HG02678 (cell line): Measurements from ENCODE around the gene WDR93.

ENCODE experiments used
- ATAC-seq: cut with Tn5 transposase; IDR thresholded peaks from one replicate; pipeline ENCODE4 v1.9.1; 2021; ENCODE audit warnings: mild to moderate bottlenecking, moderate library complexity; ENCODE audit not compliant: unreplicated experiment

Gene WDR93

DNA sequence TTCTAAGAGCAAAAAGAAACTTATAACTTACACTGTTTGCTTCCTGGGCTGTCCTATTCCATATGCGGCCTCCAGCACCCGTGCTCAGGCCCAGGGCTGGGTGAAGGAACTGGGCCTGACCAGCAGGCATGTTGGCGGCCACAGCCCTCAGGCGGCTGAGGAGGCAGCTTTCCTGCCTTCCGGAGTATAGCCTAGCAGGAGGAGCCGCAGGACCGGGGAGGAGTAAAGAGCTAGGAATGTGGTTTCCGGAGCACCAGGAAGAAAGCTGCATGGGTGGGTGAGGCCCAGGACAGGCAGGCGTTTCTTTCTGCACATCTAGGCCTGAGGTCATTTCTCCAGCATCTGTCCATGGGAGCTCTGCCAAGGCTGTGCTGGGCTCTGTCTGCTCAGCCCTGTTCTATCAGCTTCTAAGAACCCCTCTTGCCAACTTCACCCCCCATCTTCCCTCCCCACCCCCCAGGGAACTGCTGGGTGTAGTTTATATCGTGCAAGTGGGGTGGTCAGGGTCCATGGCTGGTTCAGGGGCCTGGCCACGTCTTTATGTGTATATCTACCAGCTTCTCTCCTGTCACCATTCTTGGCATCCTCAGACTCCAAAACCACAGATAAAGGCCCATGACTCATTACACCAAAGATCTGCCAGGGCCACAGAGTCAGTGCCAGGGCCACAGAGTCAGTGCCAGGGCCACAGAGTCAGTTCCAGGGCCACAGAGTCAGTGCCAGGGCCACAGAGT, 27.6 kb upstream of the WDR93 start:
- ATAC-seq = no peak

DNA sequence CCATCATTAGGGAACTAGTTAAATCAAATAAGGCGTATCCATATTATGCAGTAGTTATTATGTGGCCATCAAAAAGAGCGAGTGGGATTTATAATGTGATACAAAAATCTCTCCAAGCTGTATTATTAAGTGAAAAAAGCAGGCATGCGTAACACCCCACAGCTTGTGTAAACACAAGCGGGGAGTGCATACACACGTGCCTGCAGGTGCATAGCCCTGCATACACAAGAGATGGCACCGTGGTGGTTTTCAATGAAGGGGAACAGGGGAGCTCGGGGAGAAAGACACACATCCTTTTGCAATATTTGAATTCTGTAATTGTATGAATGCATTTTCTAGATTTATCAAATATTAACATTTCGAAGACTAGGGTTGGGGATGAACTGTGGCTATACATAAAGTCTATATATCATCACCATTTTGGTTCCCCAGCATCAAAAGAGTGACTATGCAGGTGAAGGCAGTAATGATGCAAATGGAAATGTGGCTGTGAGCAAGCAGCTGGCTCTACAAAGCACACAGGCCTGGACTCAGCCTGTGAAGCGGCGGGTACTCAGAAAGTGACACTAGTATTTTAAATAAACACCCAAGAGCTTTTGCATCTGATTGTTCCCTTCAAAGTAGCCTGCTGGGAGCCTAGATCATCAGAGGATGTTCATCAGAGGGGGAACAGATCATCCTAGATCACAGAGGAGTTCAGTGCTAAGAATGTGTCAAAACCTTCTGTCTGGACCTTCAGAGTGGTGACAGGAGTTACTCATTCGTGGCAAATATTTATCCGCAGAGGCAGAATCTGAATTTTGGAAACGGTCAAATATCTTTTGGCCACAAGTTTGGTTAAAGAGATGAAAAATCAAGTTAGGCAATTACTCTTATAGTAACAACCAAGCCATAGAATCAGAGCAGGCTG, 25.9 kb upstream of the WDR93 start:
- ATAC-seq = no peak

DNA sequence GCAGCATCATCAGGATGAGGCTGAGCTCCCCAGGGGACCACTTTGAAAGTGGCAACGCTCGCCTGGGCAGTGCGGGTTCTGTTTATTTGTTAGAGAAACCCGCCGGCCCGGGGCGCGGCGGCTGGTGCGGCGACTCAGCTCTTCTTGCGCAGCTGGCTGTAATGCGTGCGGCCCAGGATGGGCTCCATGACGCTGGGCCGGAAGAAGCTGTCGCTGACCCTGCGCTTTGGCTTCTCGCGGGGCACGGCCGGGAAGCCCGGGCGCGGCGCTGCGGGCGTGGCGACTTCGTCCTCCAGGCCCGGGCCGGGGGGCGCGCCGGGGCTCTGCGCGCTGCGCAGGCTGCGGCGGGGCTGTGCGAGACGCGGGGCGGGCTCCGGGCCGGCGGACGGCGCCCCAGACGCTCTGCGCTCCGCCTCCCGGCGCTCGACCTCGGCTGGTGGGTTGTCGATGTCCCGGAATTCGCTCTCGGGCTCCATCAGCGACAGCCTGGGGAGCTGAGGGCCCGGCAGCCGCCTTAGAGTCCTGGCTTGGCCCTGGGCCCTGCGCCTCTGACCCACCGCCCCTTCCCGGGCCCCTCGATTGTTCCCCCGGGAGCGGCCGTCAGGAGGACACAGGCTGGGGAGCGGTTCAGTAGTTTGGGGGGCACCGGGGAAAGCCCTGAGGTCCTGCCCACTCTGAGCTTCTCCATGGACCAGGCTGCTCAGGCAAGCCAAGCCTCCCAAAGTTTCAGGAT, 25.0 kb upstream of the WDR93 start:
- no peak for ATAC-seq

DNA sequence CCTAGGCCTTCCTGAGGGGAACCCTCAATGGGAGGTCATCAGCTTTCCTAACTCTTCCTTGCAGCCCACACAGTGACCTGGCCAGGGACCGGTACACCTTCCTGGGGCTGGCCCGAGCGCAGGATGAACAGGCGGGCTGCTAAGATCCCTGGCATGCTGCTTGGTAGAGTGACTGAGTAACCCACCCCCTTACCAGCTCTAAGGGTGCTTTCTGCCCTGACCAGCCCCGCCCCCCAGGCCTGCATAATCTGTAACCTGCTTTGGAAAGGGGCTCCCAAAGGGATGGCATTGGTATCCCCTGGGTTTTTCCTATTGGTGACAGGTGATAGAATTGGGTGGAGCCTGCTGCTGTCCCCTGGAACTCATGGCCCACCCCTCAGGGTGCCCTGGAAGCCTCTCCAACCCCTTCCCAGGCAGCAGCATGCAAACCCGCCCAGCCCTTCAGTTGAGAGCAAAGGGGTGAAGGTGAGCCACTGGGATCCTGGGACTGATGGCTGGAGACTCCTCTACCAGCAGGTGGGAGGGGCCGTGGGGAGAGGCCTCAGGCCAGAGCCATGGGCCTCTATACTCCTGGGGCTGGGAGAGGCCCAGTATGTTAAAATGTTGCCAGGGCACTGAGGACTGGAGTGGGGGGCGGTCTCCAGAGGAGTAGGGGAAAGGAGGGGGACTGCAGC, 24.3 kb upstream of the WDR93 start:
- no peak for ATAC-seq

DNA sequence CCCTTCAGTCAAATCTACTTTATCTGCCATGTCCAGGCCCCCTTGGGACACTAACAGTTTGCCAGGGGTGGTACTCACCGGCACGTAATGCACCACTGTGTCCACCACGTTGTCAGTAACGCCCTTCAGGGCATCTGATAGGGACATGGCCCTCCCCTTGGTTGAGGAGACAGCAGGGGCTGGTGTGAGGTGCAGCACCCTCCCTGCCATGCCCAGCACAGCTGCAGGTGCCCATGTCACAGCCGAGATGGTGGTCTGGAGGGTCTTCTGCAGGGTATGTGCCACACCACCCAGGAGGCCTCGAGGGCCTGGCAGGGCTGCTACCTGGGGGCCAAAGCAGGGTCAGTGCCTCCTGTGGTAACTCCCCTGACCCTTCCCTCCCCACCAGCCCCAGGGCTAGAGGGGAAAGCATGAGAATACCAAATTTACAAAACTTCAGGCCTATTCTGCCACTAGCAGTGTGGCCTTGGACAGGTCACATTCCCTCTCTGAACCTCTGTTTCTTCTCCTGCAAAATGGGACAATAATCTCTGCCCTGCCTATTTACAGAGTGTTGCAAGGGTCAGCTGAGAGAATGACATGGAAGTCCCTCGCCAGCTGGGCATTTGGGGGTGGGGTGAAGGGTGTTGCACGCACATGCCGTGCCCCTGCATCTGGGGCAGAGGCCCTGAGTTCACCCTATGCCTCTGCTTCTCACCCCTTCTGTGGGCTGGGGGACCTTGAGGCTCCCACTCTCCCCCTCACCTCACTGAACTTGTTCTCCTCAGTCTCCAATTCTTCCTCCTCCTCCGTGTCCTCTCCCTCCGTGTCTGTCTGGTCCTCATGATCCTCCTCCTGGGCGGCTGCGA, 23.5 kb upstream of the WDR93 start:
- ATAC-seq = no peak

DNA sequence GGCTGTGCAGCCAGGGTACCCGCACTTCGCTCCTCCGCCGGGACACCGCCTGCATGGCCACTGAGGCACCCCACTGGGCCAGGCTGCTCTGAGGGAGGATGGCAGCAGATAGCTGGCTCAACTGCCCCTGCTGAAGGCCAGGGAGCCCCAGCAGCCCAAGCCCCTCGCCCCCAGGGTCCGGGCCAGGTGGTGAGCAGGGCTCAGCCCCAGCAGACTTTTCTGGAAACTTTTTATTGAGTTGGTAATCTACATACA, 23.0 kb upstream of the WDR93 start:
- no peak for ATAC-seq

DNA sequence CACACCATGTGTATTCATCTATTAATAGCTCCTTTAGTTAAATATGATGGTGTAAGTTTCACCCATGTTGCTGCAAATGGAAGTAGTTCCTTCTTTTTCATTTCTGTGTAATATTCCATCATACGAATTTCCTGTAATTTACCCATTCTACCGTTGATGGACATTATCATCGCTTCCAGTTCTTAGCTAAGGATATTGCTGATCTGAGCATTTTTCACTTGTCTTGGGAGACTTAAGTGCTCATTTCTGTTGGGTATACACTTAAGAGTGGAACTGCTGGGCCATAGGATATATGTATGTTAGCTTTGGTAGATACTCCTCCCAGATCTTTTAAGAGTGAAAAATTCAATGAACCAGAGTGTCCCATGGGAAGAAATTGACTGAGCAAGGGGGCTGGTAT, 22.4 kb upstream of the WDR93 start:
- no peak for ATAC-seq

DNA sequence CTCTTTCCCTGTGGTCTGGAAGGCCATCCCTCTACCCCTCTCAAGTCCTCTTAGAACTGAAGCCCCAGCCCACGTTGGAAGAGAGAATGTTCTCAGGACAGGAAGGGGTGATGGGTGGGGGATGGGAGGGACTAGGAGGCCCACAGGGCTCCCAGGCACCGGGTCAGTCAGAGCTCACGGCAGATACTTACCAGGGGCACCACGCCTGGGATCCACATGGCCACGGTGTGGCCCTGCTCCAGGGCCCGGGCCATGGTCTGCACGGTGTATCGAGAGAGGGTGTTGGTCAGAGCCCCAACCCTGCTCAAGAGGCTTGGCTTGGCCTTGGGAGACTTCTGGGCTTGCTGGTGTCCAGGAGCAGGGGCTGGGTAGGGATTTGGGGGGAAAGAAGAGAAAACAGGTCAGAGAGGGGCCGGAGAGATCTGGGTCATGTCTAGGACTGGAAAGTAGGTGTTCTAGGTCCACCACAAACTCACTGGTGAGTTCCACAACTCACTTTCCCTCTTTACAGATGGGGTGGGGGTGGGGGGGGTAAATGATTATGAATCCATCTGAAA, 21.2 kb upstream of the WDR93 start:
- no peak for ATAC-seq

DNA sequence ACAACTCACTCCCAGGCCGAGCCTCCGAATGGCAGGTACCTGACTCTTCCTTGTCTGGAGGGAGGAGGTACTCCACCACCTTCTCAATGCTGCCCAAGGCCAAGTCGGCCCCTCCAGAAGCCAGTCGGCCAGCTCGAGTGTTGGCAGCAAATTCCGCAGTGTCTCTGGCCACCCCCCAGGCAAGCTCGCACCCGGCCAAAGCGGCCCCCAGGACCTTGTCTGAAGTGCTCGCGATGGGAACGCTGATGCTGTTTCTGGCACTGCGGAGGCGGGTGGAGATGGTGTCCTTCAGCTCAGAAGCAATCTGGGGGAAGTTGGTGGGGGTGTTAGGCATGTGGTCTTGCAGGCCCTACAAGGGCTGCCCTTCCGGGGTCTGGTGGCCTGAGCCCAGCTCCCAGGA, 20.7 kb upstream of the WDR93 start:
- no peak for ATAC-seq

DNA sequence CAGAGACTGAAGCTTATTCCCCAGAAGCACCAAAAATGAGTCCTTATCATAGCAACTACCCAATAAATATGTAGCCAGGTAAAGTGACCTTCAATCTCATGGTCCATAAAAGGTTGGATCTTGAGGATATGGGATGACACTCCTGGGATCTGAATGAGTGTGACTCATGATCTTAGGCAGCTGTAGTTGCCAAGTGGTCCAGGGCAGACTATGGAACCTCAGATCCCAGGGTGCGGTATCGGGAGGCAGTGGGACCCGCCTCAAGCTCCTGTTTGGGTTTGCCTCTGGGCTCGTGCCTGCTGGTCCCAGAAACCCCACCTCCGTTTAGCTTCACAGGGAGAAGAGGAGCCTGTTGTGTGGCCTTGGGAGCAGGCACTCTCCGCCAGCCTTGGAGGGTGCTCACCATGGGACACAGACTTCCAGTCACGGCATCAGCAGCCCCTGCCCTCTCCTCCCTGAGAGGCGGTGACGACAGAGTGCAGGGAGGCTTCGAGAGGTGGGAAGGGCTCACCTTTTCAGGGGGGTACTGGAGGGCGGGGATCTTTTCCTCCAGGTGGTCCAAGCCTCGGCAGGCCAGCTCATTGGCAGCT, 19.5 kb upstream of the WDR93 start:
- no peak for ATAC-seq

DNA sequence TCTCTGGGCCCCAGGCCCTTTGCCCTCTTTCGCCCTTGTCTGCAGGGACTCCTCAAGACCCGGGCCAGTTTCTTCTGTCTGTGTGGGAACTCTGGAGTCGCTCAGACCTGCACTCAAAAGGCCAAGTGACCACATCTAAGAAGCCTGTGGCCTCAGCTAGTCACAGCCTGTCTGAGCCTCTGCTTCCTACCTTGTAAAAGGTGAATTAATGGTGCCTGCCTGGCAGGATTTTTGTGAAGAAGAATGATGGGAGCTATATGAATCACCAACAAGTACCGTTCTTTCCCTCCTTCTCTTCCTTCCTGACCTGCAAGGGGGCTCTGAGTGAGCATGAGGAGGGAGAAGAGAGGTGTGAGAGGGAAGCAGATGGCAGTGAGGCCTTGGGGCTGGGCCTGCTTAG, 18.9 kb upstream of the WDR93 start:
- no peak for ATAC-seq

DNA sequence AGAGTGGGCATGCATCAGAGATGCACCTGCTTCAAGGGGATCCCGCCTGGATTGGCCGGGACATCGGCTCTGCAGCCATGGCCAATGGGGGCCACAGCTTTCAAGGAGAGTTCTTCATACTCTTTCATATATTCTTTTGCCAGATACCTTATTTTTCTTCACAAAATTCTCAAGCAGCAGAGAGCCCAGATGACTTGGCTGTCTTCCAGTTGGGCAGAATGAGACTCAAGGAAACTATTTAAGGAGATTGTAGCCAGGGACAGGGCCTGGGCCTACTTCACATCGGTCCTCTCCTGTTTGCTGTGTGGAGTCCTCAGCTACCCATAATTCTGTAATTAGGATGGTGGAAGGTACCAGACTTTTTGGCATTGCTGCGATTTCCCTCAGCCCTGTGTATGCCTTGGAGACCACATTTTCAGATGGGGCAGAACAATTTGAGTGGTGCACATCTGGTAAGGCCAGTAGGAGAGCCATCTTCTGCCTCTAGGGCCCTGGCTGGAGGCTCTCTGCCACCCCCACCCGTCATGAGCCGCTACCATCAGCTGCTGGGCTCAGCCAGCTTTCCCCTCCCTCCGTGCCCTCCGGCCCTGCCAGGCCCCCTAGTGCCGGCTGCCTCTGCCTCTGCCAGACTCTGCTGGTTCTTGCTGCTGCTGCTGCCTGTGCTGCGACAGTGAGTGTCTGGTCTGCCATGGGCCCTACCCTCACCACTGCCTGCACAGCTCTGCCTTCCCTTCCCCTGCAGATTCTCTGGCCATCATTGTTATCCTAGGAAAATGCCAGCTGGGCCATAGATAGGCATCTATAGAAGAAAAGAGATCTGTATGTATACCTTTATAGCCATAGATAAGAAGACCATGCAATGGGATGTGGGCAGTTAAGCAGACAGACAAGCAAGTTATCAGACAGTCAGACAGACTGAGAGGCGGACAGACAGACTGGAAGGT, 18.1 kb upstream of the WDR93 start:
- ATAC-seq = no peak

DNA sequence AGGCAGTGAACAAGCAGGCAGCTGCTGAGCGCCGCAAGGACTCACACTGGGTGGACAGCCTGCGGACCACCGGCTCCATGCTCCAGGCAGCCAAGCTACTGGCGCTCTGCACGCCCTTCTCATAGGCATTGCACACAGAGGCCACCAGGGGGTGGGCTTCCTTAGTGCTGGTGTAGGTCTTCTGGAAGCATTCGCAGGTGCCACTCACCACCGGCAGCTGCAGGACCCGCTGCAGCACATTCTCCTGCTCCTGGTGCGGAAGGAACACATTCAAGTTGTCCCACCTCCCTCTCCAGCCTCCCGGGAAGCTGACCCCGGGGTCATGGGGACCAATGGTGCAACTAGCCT, 17.5 kb upstream of the WDR93 start:
- no peak for ATAC-seq

DNA sequence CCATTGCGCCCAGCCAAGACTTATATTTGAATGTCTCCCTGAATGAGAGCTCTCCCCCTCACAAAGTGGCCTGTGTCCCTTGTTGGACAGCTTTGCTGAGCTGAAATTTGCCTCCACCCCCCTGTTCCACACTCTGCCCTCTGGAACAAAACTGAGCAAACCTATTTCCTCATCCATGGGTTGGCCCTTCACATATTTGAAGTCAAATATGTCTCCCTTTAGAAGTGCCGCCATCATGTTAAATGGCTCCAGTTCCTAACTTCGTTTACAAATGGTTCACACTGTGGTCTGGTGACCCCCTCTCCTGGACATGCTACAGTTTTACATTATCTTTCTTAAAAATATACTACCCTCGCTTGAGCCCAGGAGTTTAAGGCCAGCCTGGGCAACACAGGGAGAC, 16.1 kb upstream of the WDR93 start:
- ATAC-seq = no peak

DNA sequence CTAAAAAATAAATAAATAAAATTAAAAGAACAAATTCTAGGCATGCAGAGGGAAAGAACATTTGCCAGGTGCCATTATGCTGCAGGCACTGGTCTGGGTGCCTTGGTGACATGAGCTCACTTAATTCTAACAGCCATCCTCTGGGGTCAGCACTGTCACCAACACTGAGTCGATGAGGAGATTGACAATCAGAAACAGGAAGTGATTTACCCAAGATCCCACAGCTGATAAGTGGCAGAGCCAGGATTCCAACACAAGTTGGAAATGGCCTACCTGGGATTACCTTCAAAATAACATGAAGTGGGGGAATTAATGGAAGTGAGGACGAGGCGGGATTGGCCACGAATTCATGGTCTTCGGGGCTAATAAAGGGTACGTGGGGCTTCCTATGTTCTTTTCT, 15.0 kb upstream of the WDR93 start:
- ATAC-seq = no peak

DNA sequence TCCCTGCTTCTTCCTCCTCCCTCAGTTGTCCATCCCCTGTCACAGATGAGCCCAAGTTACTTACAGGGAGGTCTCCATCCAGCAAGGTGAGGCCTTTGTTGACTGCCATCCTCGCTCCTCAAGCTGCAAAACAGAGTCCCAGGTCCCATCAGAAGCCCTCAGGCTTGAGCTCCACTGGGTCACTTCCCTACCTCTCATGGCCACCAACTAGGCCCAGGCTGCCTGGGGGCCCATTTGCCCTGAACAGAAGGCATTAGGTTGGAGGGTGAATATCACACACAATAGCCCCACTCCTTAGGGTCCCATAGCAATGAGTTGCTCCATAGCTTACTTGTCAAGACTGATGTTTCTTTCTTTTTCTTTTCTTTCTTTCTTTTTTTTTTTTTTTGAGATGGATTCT, 13.2 kb upstream of the WDR93 start:
- ATAC-seq = no peak

DNA sequence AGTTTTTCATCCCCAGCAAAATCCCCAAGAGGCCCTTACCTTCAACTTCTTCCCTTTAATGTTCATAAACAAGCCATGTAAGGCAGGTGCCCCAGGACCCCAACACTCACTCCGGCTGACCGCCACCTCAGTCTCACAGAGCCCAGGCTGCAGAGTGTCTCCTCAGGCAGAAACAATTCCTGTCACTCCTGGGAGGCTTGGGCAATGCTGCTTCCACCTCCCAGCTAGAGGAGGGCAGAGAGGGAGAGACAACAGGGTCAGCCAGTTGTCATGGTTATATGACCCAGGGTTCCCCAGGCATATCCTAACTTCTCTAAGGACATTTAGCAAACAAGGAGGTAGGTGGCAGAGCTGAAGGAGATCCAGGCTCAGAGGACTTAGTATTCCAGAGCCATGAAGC, 11.4 kb upstream of the WDR93 start, which contains the start of gene PLIN1:
Gene PLIN1 (minus strand): TSS at position 156 of the 400 bp plus-strand sequence. CDS start 1,878 bp downstream, outside the sequence.
- no peak for ATAC-seq

DNA sequence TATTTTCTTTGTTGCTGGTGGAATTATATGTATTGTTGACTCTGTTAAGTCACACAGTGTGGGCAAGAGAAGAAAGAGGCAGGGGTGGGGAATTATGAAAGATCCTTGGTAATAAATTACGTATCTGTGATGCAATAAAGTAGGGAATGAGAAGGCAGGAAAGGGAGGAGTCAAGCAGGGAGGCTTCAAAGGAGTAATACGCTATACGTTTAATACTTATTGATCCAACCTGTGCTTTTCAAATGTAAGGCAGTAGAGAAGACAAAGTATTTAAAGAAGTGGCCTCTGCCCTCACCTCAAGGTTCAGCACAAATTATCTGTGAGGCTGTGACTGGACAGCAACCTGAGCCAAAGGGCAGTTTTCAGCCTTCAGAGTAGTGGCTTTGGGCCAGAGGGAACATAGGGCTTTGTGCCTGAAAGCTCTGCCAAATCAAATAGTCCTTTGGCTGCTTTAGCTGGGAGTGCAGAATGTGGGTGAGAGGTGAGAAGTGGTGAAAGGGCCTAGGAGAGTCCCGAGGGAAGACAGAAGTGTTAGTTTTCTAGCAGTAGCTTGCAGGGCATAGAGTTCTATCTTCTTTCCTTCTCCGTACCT, 10.2 kb upstream of the WDR93 start:
- no peak for ATAC-seq
